ENCODE data around the gene TDRD1.

Gene TDRD1

GRCh38 chr10:114273910-114274309 is 94.8 kb downstream of the TDRD1 start:
- no peaks in the 10 kb centered on the region for H3K36me3 ChIP-seq (ENCODE audit: insufficient read depth, low read length)
- no peaks in the 10 kb centered on the region for H3K4me1 ChIP-seq (ENCODE audit: insufficient read depth, low read length)
- no peaks in the 10 kb centered on the region for H3K9me3 ChIP-seq (ENCODE audit: control insufficient read depth, insufficient read depth, low read length)
- no peak overlapping the region for H3K9ac ChIP-seq (ENCODE audit: low read depth, low read length)

GRCh38 chr10:114274616-114275453 is 95.7 kb downstream of the TDRD1 start:
- Histone ChIP-seq H3K9me3 (ENCODE audit: control insufficient read depth, insufficient read depth, low read length) (no peaks in the 10 kb centered on the region), H3K9ac (ENCODE audit: low read depth, low read length) (no peak overlapping the region), H3K36me3 (ENCODE audit: insufficient read depth, low read length) (no peaks in the 10 kb centered on the region), H3K4me1 (ENCODE audit: insufficient read depth, low read length) (no peaks in the 10 kb centered on the region)

- Histone ChIP-seq H3K9ac (ENCODE audit: low read depth, low read length) (no peak overlapping the region), H3K36me3 (ENCODE audit: insufficient read depth, low read length) (no peaks in the 10 kb centered on the region), H3K9me3 (ENCODE audit: control insufficient read depth, insufficient read depth, low read length) (no peaks in the 10 kb centered on the region), H3K4me1 (ENCODE audit: insufficient read depth, low read length) (no peaks in the 10 kb centered on the region)
Observed at GRCh38 chr10:114276066-114276465, 96.9 kb downstream of the TDRD1 start.

DNA sequence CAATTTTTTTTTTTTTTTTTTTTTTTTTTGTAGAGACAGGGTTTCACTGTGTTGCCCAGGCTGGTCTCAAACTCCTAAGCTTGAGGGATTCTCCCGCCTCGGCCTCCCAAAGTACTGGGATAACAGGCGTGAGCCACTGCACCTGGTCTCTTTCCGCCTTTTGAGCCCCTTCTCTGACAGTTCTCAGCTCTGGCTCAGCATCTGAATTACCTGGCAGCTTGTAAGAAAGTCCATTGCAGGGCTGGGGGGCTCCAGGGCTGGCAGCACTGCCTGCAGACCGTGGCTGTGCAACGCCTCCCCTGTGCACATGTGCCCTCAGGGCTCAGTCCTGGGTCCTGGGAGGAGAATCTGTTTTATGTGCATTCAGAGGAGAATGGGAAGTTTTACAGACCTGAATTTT is 97.5 kb downstream of the TDRD1 start:
- Histone ChIP-seq H3K4me1 (ENCODE audit: insufficient read depth, low read length) (no peaks in the 10 kb centered on the region), H3K36me3 (ENCODE audit: insufficient read depth, low read length) (no peaks in the 10 kb centered on the region), H3K9ac (ENCODE audit: low read depth, low read length) (no peak overlapping the region), H3K9me3 (ENCODE audit: control insufficient read depth, insufficient read depth, low read length) (no peaks in the 10 kb centered on the region)

- Histone ChIP-seq H3K9me3 (ENCODE audit: control insufficient read depth, insufficient read depth, low read length) (no peaks in the 10 kb centered on the region), H3K9ac (ENCODE audit: low read depth, low read length) (no peak overlapping the region), H3K36me3 (ENCODE audit: insufficient read depth, low read length) (no peaks in the 10 kb centered on the region), H3K4me1 (ENCODE audit: insufficient read depth, low read length) (no peaks in the 10 kb centered on the region)
Observed at GRCh38 chr10:114278140-114278883, 99.2 kb downstream of the TDRD1 start.

GRCh38 chr10:114278884-114279191 is 99.7 kb downstream of the TDRD1 start:
- Histone ChIP-seq H3K9me3 (ENCODE audit: control insufficient read depth, insufficient read depth, low read length) (no peaks in the 10 kb centered on the region), H3K4me1 (ENCODE audit: insufficient read depth, low read length) (no peaks in the 10 kb centered on the region)

GRCh38 chr10:114279289-114279688 is 100.1 kb downstream of the TDRD1 start:
- no peaks in the 10 kb centered on the region for H3K4me1 ChIP-seq (ENCODE audit: insufficient read depth, low read length)
- no peaks in the 10 kb centered on the region for H3K36me3 ChIP-seq (ENCODE audit: insufficient read depth, low read length)
- no peaks in the 10 kb centered on the region for H3K9me3 ChIP-seq (ENCODE audit: control insufficient read depth, insufficient read depth, low read length)
- H3K9ac ChIP-seq (ENCODE audit: low read depth, low read length): no peak overlapping the region

More at GRCh38 chr10:114278884-114279191, 99.7 kb downstream of the TDRD1 start:
- no peaks in the 10 kb centered on the region for H3K36me3 ChIP-seq (ENCODE audit: insufficient read depth, low read length)
- no peak overlapping the region for H3K9ac ChIP-seq (ENCODE audit: low read depth, low read length)

DNA sequence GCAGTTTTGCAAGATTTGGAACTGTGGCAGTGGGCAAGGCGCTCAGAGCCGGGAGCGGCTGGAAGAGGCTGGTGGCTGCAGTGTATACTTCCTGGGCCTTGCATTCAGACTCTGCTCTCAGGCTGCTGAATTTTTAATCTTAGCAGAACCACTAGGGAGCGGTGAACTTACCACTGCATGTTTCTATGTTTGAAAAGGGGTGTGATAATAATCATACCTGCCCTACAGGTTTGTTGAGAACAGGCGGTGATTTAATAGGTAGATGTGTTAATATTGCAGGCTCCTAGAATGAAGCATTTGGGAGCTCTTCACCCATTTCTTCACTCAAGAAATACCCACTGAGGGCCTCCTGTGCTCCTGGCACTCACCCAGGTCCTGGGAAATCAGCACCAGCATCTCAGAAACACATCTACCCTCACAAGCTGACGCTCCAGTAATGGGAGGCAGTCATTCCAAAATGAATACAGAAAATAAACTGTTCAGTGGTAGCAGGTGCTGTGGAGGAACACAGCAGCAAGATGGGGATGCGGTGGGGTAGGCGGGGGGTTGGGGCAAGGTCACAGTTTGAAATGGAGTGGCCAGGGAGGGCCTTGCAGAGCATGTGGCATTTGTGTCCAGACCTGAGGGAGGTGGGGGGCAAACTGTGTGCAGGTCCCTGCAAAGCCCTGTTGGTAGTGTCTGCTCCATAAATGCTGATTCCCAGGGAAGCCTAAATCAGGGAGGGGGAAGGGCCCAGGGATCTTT is 100.9 kb downstream of the TDRD1 start:
- no peak overlapping the region for H3K9ac ChIP-seq (ENCODE audit: low read depth, low read length)
- H3K9me3 ChIP-seq (ENCODE audit: control insufficient read depth, insufficient read depth, low read length): no peaks in the 10 kb centered on the region
- no peaks in the 10 kb centered on the region for H3K36me3 ChIP-seq (ENCODE audit: insufficient read depth, low read length)
- no peaks in the 10 kb centered on the region for H3K4me1 ChIP-seq (ENCODE audit: insufficient read depth, low read length)

GRCh38 chr10:114281006-114281405 is 101.9 kb downstream of the TDRD1 start:
- no peaks in the 10 kb centered on the region for H3K9me3 ChIP-seq (ENCODE audit: control insufficient read depth, insufficient read depth, low read length)
- H3K4me1 ChIP-seq (ENCODE audit: insufficient read depth, low read length): no peaks in the 10 kb centered on the region
- no peaks in the 10 kb centered on the region for H3K36me3 ChIP-seq (ENCODE audit: insufficient read depth, low read length)
- H3K9ac ChIP-seq (ENCODE audit: low read depth, low read length): no peak overlapping the region

DNA sequence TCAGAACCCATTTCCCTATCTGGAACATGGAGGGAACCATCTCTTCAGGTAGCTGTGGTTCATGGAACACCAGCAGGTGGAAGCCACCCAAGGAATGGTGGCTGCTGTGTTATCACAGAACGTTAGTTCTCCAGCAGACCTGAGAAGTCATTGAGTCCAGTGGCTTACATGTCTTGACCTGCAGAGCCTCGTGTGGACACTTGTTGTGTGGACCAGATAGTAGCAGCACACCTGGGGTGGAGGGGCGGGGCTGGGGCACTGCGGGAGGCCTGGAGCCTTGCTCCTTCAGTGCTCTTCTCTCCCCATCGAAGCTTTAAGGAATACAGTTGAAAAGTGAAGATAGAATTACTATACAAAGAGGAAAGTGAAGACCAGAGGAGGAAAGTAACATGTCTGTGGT is 102.3 kb downstream of the TDRD1 start:
- Histone ChIP-seq H3K36me3 (ENCODE audit: insufficient read depth, low read length) (no peaks in the 10 kb centered on the region), H3K9ac (ENCODE audit: low read depth, low read length) (no peak overlapping the region), H3K9me3 (ENCODE audit: control insufficient read depth, insufficient read depth, low read length) (no peaks in the 10 kb centered on the region), H3K4me1 (ENCODE audit: insufficient read depth, low read length) (no peaks in the 10 kb centered on the region)

Data from ES-I3 (cell line).